CD4-positive, alpha-beta T cell (primary cell): ENCODE measurements around the gene SV2C. TPM values are rescaled to one million over a fixed set of nuclear protein-coding genes. Genes with fewer than 3 reads are reported as not detected.

ENCODE experiments used
- ATAC-seq: fragments of 200-7000 bp; cut with Tn5 transposase; one replicate; pipeline ENCODE4 v1.10.0; 2022; ENCODE audit warnings: mild to moderate bottlenecking; ENCODE audit not compliant: poor library complexity
- CTCF ChIA-PET: fragments of 350-600 bp; sonication (Branson Sonifier 250); formaldehyde crosslinking; loops from one replicate; lab custom pipeline; 2021; ENCODE audit warnings: antibody characterized with exemption, inconsistent platforms; lab: Charles Lee
- POLR2A ChIA-PET: fragments of 350-600 bp; sonication (Branson Sonifier 250); formaldehyde crosslinking; loops from one replicate; lab custom pipeline; 2021; ENCODE audit warnings: antibody characterized with exemption, inconsistent platforms; lab: Charles Lee
- DNase-seq, 14 experiments: peaks; one replicate each; pipeline ENCODE4 v3.0.0-alpha.2; 2013 to 2020; ENCODE audit warnings: mixed read lengths in 2 of 14
- H3K27ac ChIP-seq, 2 donors: one replicate each; pipeline versions ENCODE4 v1.5.1 to v1.7.0; 2013; ENCODE audit warnings: low read length in 2 of 2, low read depth in 1 of 2, mild to moderate bottlenecking in 1 of 2
- H3K27me3 ChIP-seq, 2 experiments: 1 replicate in 1 of 2; 2 replicates in 1 of 2; pipeline versions ENCODE4 v1.6.1 to v1.7.0; 2013; ENCODE audit warnings: low read length in 2 of 2, control low read depth in 1 of 2, mild to moderate bottlenecking in 1 of 2, moderate library complexity in 1 of 2; ENCODE audit not compliant: insufficient read depth in 2 of 2, control insufficient read depth in 1 of 2
- H3K36me3 ChIP-seq: one replicate; pipeline ENCODE4 v1.6.1; 2013; ENCODE audit warnings: low read length, control low read depth; ENCODE audit not compliant: insufficient read depth
- H3K4me1 ChIP-seq: one replicate; pipeline ENCODE4 v1.6.1; 2013; ENCODE audit warnings: low read length, control low read depth; ENCODE audit not compliant: insufficient read depth
- H3K4me3 ChIP-seq: one replicate; pipeline ENCODE4 v1.5.1; 2013; ENCODE audit warnings: mild to moderate bottlenecking, low read length, moderate library complexity
- H3K9me3 ChIP-seq, 2 experiments: 1 replicate in 1 of 2; 2 replicates in 1 of 2; pipeline versions ENCODE4 v1.6.1 to v1.7.0; 2013; ENCODE audit warnings: low read length in 2 of 2, mild to moderate bottlenecking in 2 of 2, control low read depth in 1 of 2, moderate library complexity in 1 of 2; ENCODE audit not compliant: control insufficient read depth in 1 of 2, insufficient read depth in 1 of 2
- H3K27ac Mint-ChIP-seq: one replicate; pipeline ENCODE4 v1.8.0; 2020; ENCODE audit warnings: mixed read lengths
- H3K27me3 Mint-ChIP-seq: one replicate; pipeline ENCODE4 v1.8.0; 2021; ENCODE audit warnings: mixed read lengths
- H3K36me3 Mint-ChIP-seq: one replicate; pipeline ENCODE4 v1.8.0; 2021; ENCODE audit warnings: low read depth, mixed read lengths
- H3K4me1 Mint-ChIP-seq: one replicate; pipeline ENCODE4 v1.8.0; 2021; ENCODE audit warnings: low read depth, mixed read lengths
- H3K4me3 Mint-ChIP-seq: one replicate; pipeline ENCODE4 v1.8.0; 2020; ENCODE audit warnings: mild to moderate bottlenecking, mixed read lengths
- H3K9me3 Mint-ChIP-seq: one replicate; pipeline ENCODE4 v1.8.0; 2020; ENCODE audit warnings: mixed read lengths
- CTCF ChIP-seq: fragments of 200-600 bp; IDR thresholded peaks from one replicate; pipeline ENCODE4 v1.8.0; 2022; ENCODE audit warnings: antibody characterized with exemption, mild to moderate bottlenecking
- intact Hi-C, 2 experiments: fragments of 100-400 bp; cut with DNase I in 1 of 2; cut with micrococcal nuclease in 1 of 2; formaldehyde crosslinking; loops; one replicate each; pipeline versions ENCODE4 v1.15.1 to v1.9.0; 2023 to 2025; cut with DNase I, micrococcal nuclease
- total RNA-seq, 174 experiments: library from RNA in 2 of 174; stranded (reverse) in 2 of 174; gene quantifications; one replicate each; pipeline ENCODE4 v1.2.3 and lab custom pipeline; 2021 to 2026

Gene SV2C
- total RNA-seq, 2 experiments from 2014 or later: 0.03 to 0.08 TPM

GRCh38 chr5:76378355-76378754 is 295.2 kb downstream of the SV2C start:
- intact Hi-C loops: no loop called here
- no peaks in the 10 kb centered on the region for H3K9me3 Mint-ChIP-seq
- ChIA-PET CTCF (no interaction called here), POLR2A (no interaction called here)
- H3K4me1 Mint-ChIP-seq: peaks cover 41% of the 10 kb centered on the region
- TF ChIP-seq CTCF: no peak
- H3K4me1 ChIP-seq: peaks cover 19% of the 10 kb centered on the region
- H3K4me3 ChIP-seq: no peak overlapping the region
- H3K27ac Mint-ChIP-seq: no peak overlapping the region
- no peaks in the 10 kb centered on the region for H3K27me3 ChIP-seq
- H3K27me3 Mint-ChIP-seq: no peaks in the 10 kb centered on the region
- H3K4me3 Mint-ChIP-seq: no peak overlapping the region
- no peaks in the 10 kb centered on the region for H3K36me3 ChIP-seq
- no peak overlapping the region for H3K27ac ChIP-seq
- H3K36me3 Mint-ChIP-seq: no peaks in the 10 kb centered on the region
- DNase-seq (no peak), ATAC-seq (no peak)
- no peaks in the 10 kb centered on the region for H3K9me3 ChIP-seq

GRCh38 chr5:76379316-76379715 is 296.1 kb downstream of the SV2C start:
- Histone ChIP-seq H3K27ac (no peak overlapping the region), H3K4me3 (no peak overlapping the region), H3K27me3 (no peaks in the 10 kb centered on the region), H3K4me1 (peaks cover 26% of the 10 kb centered on the region), H3K36me3 (no peaks in the 10 kb centered on the region), H3K9me3 (no peaks in the 10 kb centered on the region)
- ATAC-seq (no peak), DNase-seq (peak in 2 of 14 experiments; percentile 23 to 38)
- no peaks in the 10 kb centered on the region for H3K36me3 Mint-ChIP-seq
- POLR2A ChIA-PET: interaction anchor here (1.0 to 1.3 kb wide), 5 partner anchors 11 to 167 kb away, joined by 3 to 6 read pairs (median 4); no protein-coding TSS in a partner anchor
- TF ChIP-seq CTCF: no peak
- peaks cover 51% of the 10 kb centered on the region for H3K4me1 Mint-ChIP-seq
- H3K27me3 Mint-ChIP-seq: no peaks in the 10 kb centered on the region
- no peak overlapping the region for H3K4me3 Mint-ChIP-seq
- no peak overlapping the region for H3K27ac Mint-ChIP-seq
- intact Hi-C loops: no loop called here
- no peaks in the 10 kb centered on the region for H3K9me3 Mint-ChIP-seq
- CTCF ChIA-PET: interaction anchor here (1.2 kb wide), 1 partner anchor 204 kb away, joined by 3 read pairs; no protein-coding TSS in a partner anchor

- Mint-ChIP-seq H3K36me3 (no peaks in the 10 kb centered on the region), H3K4me1 (peaks cover 56% of the 10 kb centered on the region), H3K27me3 (no peaks in the 10 kb centered on the region), H3K9me3 (no peaks in the 10 kb centered on the region), H3K27ac (no peak overlapping the region), H3K4me3 (no peak overlapping the region)
- Histone ChIP-seq H3K27ac (no peak overlapping the region), H3K27me3 (no peaks in the 10 kb centered on the region), H3K36me3 (no peaks in the 10 kb centered on the region), H3K4me1 (peaks cover 32% of the 10 kb centered on the region), H3K9me3 (no peaks in the 10 kb centered on the region), H3K4me3 (no peak overlapping the region)
- DNase-seq: no peak
- no peak for TF ChIP-seq CTCF
- POLR2A ChIA-PET: interaction anchor here (1.0 to 1.3 kb wide), 5 partner anchors 10 to 167 kb away, joined by 3 to 6 read pairs (median 4); no protein-coding TSS in a partner anchor
- CTCF ChIA-PET: interaction anchor here (0.6 to 1.2 kb wide), 2 partner anchors 105 to 203 kb away, joined by 3 read pairs; no protein-coding TSS in a partner anchor
- no peak for ATAC-seq
- intact Hi-C loops: loop anchor here in 1 of 2 experiments (5.0 kb wide), 1 partner anchor 53 kb away; no protein-coding TSS in a partner anchor
Measured at GRCh38 chr5:76379855-76380254, 296.7 kb downstream of the SV2C start.
